Ureter (tissue), 1 donor: ENCODE results near the gene LAMTOR4. TPM values are rescaled to one million over a fixed set of nuclear protein-coding genes. Genes with fewer than 3 reads are reported as not detected.
"Not testable (repeated sequence)": the region's sequence is repeated elsewhere in the genome, so short reads cannot be mapped to it uniquely, and the experiment has no call there.

Experiments
- DNase-seq: peaks from one replicate; pipeline ENCODE4 v3.0.0-alpha.2; 2020; ENCODE audit warnings: low spot score
- total RNA-seq: library from RNA; stranded (reverse); gene quantifications from one replicate; pipeline ENCODE4 v1.2.4, GENCODE V29; 2023
- donor health status: DM: yes; HTN: yes; CAD: no.

The LAMTOR4 gene
- total RNA-seq, 1 donor from 2014 or later, result 108 TPM

GRCh38 chr7:100171087-100171681, 22.5 kb downstream of the LAMTOR4 start:
- DNase-seq, result peak; percentile 44

DNA sequence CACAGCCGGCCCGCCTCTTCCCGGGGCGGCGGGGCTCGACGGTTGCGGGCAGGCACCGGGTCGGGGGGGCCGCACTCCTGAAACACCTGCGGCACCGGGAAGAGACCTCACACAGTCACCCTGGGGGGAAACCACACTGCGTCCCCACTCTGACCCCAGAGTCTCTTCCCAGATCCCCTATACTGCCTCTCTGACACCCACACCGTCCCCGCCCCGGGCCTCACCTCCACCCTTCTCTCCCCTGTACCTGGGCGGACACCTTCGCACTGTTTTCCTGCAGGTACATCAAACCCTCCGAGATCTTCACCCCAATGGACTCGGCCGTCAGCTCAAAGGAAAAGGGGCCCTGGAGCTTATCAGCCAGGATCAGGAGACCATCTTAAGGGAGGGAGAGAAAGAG, 23.1 kb downstream of the LAMTOR4 start:
- DNase-seq, result no peak

DNA sequence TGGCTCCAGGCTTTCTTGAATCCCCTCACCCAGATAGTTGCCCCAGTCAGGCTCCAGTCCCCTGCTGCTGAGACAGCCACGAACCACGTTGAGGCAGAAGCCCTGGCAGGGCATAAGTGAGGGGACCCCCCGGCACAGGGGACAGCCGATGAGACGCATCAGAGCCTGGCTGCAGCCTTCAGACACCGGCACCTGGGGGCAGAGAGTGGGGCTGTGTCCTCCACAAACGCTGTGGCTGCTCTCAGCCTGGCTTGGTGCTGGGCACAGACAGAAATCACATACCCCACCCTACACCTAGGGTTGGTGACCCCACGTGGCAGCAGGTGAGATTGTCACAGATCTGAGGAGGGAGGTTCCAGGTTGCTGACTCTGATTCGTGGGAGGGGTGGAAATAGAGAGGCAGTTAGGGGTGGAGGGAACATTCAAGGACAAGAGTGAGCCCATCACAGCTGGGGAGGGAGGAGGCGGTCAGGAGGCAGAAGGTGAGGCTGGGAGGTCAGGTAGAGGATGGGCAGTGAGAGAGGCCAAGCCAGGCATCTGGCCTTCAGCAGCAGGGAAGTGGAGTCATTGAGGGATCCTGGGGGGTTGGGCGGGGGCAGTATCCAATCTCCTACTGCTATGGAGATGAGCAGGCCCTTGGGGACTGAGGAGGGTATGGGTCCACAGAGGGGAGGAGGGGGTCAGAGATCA, 25.2 kb downstream of the LAMTOR4 start:
- no peak for DNase-seq

- no peak for DNase-seq
These were observed 25.9 kb downstream of the LAMTOR4 start for GRCh38 chr7:100174582-100174981.

- DNase-seq, result no peak
These were observed 26.7 kb downstream of the LAMTOR4 start for GRCh38 chr7:100175296-100175935.

DNA sequence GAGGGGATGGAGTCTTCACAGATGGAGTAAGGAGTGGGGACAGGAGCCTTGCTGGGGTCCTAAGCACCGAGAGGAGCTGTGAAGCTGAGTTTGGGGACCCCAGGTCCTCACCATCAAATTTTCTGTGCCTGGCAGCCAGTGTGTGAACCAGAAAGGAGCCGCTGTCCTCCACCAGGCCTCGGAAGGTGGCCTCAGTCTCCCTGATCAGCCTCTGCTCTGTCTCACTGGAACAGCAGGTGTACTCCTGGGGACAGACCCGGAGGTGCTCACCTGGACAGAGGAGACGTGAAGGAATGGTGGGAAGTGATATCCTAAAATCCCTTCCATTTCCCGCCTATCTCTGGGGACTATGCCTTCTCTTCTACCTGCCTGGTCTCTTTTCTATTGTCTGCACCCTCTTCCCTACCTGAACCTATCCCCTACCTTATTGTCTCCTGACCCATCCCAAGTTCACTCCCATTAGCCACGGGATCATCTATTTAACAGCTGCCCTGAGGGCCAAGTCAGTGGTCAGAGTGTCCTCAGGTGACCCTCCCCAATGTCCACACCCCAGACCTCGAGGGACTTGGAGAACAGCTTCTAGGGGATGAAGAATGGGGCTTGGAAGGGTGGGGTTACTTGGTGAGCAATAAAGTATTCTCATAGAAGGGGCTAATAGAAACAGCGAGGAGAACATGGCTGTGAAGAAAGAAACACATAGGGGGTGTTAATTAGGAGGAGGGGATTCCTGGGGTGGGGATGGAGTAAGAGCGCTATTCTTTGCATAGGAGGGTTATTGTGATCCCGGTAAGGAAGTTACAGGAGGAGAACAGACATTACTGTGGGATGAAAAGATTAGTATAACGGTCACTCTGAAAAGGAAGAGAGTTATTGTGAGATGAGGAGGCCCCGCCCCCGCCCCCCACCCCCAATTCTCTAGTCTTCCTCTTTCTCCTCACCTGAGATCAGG, 27.7 kb downstream of the LAMTOR4 start:
- DNase-seq, result no peak

- DNase-seq, result peak; percentile 95
These were observed 28.6 kb downstream of the LAMTOR4 start, which contains the start of the genes GPC2 and STAG3 for GRCh38 chr7:100177045-100178001. TSS of gene GPC2 (minus strand) at chr7:100177381. CDS start at chr7:100177199, 182 bp downstream. TSS of gene STAG3 (plus strand) at chr7:100177918. CDS start at chr7:100180557, 2,639 bp downstream.

- DNase-seq, result not testable (repeated sequence)
These were observed 31.4 kb downstream of the LAMTOR4 start for GRCh38 chr7:100180084-100180483.

- not testable (repeated sequence) for DNase-seq
These were observed 33.9 kb downstream of the LAMTOR4 start for GRCh38 chr7:100182616-100183015.

DNA sequence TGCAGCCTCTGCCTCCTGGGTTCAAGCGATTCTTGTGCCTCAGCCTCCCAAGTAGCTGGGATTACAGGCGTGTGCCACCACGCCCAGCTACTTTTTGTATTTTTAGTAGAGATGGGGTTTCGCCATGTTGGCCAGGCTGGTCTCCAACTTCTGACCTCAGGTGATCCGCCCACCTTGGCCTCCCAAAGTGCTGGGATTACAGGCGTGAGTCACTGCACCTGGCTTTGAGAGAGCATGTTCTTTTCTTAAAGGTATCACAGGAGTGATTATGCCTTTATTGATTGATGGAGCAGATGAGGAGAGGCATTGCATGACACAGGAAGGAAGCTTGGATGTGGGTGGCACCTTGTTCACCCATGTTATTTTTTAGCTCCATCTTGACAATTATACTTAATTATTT, 34.4 kb downstream of the LAMTOR4 start:
- DNase-seq, result not testable (repeated sequence)

DNA sequence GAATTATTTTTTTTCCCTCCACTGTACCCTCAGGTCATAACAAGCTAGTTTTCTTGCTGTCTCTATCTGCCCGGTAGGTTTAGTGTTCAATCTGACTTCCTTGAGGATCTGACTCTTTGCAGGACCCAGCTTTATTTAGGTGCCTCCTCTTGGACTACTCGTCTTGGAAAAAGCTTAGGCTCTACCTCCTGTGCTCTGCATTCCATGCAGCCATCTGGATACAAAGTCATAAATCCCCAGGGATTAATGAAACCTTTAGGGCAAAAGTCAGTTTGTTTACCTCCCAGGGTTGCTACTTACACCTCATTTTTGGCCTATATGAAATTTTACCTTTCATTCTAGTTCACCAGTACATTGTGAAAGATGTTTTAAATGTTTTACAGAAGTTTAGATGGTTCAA, 37.0 kb downstream of the LAMTOR4 start:
- no peak for DNase-seq

DNA sequence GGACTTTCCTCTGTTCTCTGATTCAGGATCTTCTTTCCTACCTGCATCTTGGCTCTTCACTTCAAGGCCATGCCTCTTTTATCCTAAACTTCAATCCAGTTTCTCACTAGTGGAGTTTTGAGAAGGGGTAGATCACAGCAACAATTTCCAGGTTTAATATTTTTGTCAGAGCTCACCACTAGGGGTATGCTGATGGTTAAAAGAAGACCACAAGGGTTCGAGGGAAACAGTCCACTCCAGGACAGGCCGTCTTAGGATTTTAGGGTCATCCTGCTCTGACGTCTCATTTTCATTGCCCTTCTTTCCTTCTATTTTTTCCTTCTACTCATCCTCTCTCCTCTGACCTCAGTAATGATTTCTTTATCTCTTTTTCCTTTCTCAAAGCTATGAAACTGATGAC, 40.3 kb downstream of the LAMTOR4 start:
- no peak for DNase-seq

- DNase-seq, result no peak
These were observed 41.5 kb downstream of the LAMTOR4 start for GRCh38 chr7:100190048-100190711.

DNA sequence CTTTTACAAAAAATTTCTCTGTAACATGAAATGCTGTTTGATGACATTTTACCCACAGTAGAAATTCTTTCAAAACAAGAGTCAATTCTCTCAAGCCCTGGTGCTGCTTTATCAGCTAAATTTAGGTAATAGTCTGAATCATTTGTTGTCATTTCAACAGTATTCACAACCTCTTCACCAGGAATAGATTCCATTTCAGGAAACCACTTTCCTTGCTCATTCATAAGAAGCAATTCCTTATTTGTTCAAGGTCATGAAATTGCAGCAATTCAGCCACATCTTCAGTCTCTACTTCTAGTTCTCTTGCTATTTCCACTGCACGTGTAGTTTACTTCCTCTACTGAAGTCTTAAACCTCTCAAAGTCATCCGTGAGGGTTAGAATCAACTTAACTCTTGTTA, 43.1 kb downstream of the LAMTOR4 start:
- DNase-seq, result no peak

- DNase-seq, result not testable (repeated sequence)
These were observed 43.7 kb downstream of the LAMTOR4 start for GRCh38 chr7:100192281-100192862.

DNA sequence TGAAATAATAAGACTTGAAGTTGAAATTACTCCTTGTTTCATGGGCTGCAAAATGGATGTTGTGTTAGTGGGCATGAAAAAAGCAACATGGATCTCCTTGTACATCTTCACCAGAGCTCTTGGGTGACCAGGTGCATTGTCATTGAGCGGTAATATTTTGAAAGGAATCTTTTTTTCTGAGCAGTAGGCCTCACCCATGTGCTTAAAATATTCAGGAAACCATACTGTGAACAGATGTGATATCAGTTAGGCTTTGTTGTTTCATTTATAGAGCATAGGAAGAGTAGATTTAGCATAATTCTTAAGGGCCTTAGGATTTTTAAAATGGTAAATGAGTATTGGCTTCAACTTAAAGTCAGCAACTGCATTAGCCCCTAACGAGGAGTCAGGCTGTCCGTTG, 44.3 kb downstream of the LAMTOR4 start:
- DNase-seq, result no peak

DNA sequence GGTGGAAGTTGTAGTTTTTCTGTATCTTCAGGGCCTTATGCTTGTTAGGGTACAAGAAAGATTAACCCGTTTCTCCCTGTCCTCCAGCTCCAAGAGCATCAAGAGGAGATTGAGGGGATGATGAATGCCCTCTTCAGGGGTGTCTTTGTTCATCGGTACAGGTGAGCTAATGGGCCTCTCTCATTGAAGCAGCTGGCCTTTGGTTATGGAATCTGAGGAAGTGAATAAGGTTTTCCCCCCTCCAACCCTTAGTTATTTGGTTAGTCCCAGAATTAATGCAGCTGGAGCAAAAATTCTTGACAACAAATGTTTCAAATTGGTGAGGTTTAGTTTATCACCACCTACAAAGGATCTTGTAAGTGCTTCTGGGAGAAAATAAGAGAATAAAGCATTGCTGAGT, 46.5 kb downstream of the LAMTOR4 start:
- no peak for DNase-seq

GRCh38 chr7:100195901-100196322, 47.2 kb downstream of the LAMTOR4 start:
- not testable (repeated sequence) for DNase-seq

GRCh38 chr7:100198266-100198665, 49.5 kb downstream of the LAMTOR4 start:
- no peak for DNase-seq

GRCh38 chr7:100200693-100201092, 52.0 kb downstream of the LAMTOR4 start:
- DNase-seq, result no peak
